ENCODE results near the gene CCDC167.
A peak's percentile ranks its signal among the peaks of the same experiment; 100 is the strongest.

CCDC167 gene

DNA sequence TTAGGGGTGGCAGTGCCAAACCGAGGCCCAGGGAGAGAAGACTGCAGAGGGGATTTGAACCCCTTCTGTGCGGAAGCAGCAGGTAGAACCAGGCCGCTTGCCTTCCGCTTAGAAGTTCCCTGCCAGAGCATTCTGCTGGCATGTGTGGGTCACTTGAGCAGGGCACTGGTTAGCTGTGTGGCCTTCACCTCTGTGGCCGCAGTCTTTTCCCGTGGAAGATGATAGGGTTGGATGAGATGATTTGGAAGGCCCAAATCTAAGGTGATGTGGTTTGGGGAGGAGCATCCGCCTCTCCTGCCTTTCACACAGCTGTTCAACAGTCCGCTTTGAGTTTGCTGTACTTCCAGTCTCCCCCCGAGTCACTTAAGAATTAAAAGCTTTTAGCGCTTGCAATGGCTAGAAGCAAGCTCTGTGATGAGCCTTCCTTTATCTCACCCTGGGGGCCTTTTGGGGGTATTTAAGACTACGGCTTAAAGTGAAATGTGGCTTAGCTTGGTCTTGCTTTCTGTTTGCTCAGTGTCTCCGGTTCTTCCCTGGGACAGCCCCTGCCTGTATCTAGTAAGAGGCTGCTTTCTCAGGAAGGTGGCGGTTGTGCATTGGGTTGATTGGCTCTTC, 65.9 kb downstream of the CCDC167 start:
- H3K27me3 ChIP-seq (replicated peaks; ENCODE audit: control insufficient read depth, insufficient read depth, low read length), result no peaks in the 10 kb centered on the region
- no peak for TF ChIP-seq CTCF (IDR thresholded peaks at IDR 0.05; ENCODE audit: insufficient read depth, low read length, poor library complexity, severe bottlenecking)
- H3K36me3 ChIP-seq (ENCODE audit: control insufficient read depth, insufficient read depth, low read length), result peaks cover 7% of the 10 kb centered on the region
- peak overlapping the region; percentile 85 for H3K4me3 ChIP-seq (replicated peaks; ENCODE audit: low read depth, low read length)
- no peak for DNase-seq (ENCODE audit: extremely low read depth, insufficient read length)
